T-helper 2 cell (primary cell): ENCODE data around the gene NEDD4L.
"Not testable (repeated sequence)": the region's sequence is repeated elsewhere in the genome, so short reads cannot be mapped to it uniquely, and the experiment has no call there.

ENCODE experiments used
- DNase-seq, 5 experiments: peaks; one replicate each; pipeline versions ENCODE4 v3.0.0 to v3.0.0-alpha.2; 2012 to 2022
- total RNA-seq, 2 donors: gene quantifications; one replicate each; lab custom pipeline; 2026; lab: John Stamatoyannopoulos, UW

The NEDD4L gene
- 8.1 to 13.0 reads per million in 2 donors for total RNA-seq

DNA sequence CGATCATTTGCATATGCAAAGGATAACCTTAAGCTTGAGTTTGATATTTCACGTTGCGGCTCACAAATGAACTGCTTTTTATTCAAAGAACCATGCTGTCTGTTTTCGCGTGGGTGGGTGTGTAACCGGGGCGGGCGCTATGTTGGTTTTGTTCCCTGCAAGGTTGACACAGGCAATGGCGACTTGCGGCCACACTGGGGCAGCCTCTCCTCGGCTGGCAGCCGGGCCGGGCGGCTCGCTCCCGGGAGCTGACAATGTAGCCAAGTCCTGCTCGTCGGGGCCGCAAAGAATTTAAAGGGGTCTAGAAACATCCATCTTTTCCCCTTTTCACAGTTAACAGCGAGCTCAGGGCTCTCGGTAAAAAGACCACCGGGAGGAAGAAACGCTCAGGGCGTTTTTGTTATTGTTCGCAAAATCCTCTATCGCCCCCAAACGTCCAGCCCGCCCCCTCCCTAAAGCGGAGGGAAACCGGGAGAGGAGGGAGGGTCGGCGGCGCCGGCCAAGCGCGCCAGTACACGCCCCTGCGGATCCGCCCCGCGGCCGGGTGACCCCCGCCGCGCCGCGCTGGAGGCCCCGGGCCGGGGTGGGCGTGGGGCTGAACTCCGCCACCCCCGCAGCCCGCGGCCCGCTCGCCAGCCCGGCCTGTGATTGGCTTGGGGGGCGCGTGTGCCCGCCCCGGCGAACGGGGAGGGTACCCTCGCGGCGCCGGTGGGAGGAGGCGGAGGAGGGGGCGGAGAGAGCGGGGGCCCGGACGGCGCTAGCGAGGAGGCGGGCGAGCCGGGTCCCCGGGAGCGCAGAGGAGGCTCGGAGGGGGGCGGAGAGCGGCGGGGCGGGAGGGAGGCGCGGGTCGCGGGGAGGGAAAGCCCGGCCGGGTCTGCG, at the start of gene NEDD4L:
Gene NEDD4L, plus strand, starts transcription at position 736 of the 879 bp plus-strand sequence. CDS start 435 bp downstream, outside the sequence.
- DNase-seq, result peak; percentile 26 to 79 (median 63)

DNA sequence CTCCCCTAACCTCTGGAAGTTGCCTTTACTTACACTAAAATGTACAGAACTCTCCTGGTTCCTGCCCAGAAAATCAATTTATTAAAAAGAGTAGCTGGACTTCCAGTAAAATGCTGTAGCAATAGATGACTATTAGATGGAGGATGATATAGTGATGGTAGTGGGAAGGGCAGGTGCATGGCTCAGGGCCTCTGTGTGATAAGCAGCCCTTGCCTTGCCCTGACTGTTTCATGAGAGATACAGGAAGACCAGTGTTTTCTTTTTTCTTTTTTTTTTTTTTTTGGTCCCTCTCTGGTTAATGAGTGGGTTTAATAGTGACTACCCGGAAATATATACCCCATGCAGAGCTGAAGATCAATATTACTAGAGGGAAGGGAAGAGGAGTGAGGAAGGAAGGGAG, 48.7 kb upstream of the NEDD4L start:
- no peak for DNase-seq

DNA sequence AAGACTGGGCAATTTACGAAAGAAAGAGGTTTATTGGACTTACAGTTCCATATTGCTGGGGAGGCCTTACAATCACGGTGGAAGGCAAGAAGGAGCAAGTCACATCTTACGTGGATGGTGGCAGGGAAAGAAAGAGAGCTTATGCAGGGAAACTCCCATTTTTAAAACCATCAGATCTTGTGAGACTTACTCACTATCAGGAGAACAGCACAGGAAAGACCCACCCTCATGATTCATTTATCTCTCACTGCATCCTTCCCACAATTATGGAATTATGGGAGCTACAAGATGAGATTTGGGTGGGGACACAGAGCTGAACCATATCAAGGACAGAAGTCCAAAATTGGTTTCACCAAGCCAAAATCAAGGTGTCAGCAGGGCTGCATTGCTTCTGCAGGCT, 47.1 kb upstream of the NEDD4L start:
- DNase-seq, result not testable (repeated sequence)

DNA sequence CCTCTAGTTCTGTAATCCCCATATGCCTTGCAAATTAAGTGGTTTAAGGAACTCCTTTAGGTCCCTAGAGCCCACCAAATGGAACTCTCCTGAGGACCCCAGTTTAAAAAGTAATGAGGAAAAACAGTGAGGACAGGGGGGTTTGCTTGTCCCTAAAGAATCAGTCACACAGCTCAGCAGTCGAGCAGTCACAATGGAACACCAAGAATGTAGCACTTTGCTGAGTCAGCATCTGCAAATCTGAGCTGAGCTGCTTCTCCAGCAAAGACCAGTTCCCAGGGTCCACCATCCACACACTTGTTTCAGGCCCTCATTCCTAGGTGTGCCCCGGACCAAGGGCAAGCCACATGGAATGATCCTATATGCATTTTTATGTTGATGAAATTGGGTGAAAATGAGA, 46.2 kb upstream of the NEDD4L start:
- DNase-seq, result no peak

DNA sequence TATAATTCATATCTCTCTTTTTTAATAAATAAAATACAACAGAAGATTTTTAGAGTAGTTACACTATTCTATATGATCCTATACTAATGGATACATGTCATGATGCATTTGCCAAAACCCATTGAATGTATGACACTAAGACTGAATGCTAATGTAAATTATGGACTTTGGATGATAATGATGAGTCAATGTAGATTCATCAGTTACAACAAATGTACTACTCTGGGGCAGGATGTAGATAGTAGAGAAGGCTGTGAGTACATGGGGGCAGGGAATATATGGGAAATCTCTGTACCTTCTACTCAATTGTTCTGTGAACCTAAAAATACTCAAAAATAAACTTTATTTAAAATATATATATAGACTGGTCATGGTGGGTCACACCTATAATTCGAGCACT, 45.6 kb upstream of the NEDD4L start:
- no peak for DNase-seq

DNA sequence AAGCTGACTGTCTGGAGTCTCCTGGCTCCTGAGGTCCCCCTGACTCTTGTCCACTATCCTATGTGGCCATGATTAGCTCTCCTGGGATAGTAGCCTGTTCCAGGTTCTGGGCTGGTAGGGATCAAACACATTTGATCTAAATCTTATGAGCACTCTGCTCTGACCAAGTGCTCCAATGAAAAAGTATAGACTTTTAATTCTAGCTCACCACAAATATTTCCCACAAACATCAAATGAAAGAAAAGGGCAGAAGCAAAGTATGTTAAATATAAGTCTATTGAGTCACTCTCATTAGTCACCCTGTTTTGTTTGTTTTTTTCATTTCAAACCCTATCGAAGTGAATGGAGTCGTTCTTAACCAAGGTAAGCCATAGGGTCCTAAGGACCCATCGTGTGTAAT, 39.7 kb upstream of the NEDD4L start:
- no peak for DNase-seq

DNA sequence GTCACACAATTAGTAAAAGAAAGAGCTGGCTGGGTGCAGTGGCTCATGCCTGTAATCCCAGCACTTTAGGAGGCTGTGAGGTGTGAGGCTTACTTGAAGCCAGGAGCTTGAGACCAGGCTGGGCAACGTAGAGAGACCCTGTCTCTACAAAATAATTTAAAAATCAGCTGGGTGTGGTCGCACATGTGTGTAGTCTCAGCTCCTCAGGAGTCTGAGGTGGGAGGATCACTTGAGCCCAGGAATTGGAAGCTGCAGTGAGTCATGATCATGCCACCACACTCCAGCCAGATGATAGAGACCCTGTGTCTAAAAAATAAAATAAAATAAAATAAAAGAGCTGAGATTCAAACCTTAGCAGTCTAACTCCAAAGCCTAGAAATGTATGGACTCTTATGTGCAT, 39.0 kb upstream of the NEDD4L start:
- DNase-seq, result no peak

DNA sequence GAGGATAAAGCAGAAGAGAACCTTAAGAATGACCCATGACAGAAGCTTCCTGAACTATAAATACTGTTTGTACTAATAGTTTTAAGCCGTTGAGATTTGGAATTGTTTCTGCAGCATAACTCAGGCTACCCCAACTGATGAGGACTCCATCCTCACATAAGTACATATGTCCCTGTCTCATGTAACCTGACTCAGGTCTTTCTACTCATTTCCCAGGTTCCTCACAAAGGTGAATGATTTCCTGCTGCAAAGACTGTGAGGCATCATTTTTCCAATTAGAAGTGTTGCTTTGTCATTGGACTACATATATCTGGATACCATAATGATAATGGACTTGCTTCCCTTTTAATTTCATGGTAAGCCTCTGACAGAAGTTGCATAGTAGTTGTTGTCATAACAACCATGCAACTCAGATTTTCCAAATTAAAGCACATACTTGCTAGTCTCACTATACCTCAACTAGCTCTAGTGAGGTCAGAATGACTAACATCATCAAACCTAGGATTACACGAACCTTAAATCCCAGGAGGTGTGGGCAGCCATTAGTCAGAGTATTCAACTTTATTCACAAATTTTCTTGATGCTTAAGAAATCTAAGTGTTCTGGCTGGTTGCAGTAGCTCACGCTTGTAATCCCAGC, 38.0 kb upstream of the NEDD4L start:
- no peak for DNase-seq

DNA sequence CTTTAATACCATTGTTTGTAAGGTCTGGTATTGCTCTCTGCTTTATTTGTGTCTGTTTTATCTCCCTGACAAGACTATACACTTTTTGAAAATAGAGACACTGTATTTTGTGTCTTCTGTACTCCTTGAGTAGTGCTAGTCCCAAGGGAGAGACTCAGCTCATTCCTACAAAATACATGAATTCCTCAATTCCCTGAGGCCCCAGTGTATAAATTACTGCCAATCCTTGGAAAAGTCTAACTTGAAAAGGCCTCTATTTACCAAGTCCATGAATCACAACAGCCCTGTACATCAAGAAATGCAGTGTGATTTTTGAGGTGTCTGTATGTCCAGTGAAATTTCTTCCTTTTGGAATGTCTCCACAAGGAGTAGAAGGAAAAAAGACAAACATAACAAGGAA, 34.9 kb upstream of the NEDD4L start:
- no peak for DNase-seq

DNA sequence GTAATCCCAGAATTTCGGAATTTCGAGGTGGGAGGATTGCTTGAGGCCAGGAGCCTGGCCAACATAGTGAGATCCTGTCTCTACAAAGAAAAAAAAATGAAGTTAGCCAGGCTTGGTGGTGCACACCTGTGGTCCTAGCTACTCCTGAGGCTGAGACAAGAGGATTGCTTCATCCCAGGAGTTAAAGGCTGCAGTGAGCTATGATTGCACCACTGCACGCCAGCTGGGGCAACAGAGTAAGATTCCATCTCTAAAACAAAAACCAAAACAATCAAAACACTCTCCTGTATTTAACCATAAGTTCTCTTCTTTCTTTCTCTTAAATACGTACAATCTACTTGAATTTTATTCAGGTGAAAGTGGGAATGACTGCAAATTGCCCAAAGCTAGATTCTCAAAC, 33.8 kb upstream of the NEDD4L start:
- no peak for DNase-seq

DNA sequence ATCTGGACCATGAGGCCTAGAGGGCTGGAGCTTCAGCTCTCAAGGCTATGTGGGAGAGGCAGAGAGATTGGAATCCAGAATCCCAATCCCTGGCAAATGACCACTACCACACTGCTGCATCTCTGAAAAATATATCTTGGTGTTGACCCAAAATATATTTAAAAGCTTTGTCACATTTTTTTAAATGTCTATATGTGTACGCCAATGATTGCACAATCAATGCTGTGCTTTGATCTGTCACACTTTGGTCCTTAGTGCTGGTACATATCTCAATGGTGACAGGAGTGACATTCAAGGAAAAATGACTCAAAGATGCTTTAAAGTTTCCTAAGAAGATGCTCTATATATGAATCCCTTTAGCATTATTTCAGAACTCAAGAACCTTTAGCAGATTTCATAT, 31.7 kb upstream of the NEDD4L start:
- no peak for DNase-seq

DNA sequence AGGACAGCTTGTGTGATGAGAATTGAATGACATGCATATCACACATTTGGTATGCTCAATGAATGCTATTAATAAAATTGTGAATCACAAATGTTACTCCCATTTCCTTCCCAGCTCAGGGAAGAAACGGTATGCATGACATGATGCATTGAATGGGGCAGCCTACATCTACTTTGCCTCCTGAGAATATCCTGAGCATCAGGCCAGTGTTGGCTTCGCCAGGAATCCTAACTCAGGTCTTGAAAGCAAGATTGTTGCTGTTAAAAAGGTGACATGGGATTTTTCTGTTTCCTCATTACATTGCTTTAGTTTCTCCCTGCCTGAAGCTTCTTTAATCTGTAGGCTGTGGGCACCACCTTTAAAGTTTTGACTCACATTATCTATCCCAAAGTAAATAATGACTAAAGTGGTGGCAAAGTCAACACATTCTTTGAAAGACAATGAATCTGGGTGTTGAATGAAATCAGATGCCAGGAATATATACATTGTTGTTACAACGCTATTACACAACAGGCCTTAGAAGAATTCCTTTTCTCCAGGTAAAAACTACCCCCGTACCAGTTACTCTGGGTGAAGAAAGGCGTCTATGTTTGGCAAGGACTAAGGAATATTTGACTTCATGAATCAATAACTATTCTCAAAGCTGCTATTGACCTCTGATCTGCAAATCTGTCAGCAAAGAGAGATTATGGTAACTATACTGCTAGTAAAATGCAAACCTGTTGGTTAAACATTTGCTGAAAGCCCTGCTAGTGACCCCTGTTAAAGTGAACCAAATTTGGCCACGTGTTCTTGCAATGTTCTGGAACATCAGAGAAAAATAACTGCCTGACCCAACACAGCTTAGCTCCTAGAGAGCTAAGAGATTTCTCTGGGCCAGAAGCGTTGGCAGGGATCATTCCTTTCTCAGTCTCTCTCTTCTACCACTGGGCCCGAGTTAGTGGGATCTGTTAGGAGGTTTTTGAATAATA, 30.5 kb upstream of the NEDD4L start:
- no peak for DNase-seq

DNA sequence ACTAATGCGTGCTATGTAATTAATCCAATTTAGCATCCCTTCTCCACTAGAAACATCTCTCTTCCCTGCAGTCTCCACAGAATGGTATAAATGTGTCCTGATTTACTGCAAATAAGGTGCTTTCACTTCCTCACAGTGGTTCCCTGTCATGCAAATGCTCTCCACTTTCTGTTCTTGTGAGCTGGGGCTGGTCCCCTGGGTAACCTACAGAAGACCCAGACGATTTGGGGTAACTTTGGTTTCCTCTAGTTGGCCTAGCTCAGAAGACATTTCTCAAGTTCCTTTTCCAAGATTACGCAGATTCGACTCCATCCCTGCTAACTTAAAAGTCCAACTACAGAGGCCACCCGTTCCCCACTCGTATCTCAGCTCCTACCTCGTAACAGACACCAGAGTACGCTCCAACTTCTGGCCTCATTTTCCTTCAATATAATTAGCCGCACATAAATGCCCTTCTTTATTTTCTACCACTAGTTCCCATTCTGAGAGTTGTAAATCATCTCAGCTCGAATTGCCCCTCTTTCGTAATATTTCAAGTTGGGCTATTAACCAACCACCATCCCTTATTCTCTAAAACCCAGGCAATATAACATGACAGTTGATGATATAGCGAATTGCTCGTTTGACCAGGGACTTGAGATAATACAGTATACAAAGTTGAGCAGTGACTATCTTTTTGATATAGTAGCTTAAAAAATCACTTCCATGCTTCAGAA, 28.8 kb upstream of the NEDD4L start:
- DNase-seq, result no peak

DNA sequence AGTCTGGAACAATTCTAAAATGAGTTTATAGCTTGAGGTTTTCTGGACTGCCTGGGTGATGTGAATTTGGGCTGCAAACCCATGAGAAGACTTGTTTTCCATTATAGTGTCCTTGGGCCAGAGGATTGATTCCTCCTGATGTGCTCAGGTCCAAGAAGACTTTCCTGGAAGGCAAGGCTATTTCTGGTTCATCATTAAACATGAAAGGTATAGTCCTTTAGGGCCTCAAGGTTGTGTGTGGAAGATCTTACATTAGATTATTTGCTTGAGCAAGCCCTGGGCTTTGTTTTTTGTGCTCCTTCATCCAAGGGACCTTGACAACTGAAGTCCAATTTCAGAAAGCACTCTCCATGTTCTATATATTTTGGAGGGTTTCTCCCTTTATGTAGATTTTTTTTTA, 26.8 kb upstream of the NEDD4L start:
- no peak for DNase-seq

DNA sequence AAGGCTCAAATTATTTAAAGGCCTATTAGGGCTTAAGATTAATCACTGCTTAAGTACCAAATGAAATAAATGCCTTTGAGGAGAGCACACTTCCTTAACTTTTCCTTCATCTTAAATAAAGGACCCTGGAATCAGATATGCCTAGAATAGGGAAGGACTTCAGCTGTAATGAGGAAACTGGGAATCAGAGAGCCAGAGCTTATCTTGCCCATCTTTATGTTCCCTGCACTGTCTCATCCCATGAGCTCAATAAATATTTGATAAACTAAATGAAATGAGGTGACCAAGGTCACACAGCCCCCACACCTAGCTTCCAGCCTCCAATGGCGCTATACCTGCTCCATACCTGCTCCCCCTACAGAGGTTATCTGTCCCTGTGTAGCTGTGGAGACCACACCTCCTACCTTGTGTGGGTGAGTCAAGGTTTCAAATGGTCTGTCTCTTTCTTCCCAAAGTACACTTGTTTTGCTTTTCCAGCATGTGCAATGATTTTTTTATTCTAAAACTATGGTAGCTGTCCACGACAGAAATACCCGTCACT, 23.4 kb upstream of the NEDD4L start:
- no peak for DNase-seq

DNA sequence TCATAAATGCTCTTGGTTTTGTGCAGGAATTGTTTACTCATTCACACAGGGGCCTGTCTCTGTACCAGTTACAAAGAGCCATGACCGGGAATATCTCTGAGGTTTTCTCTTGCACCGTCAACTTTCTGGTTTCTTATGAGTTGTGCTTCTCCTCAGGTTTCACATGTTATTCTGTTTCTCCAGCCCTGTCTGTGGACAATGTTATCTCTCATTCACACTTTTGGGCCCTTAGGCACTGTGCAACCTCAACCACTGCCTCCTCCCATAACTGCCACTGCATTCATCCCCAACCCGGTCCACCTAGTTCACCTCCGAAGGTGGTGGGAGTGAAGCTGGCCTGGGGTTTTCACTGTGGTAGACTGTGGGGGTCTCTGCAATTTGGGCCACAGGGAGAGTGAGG, 22.5 kb upstream of the NEDD4L start:
- DNase-seq, result no peak

DNA sequence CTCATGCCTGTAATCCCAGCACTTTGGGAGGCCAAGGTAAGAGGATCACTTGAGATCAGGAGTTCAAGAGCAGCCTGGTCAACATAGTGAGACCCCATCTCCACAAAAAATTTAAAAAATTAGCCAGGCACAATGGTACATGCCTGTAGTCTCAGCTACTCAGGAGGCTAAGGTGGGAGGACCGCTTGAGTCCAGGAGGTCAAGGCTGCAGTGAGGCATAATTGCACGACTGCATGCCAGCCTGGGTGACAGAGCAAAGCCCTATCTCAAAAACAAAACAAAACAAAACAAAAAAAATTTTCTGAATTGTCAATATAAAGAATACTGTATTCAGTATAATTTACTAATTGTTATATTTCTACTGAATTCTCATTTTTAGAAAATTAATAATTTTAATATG, 20.9 kb upstream of the NEDD4L start:
- DNase-seq, result no peak

DNA sequence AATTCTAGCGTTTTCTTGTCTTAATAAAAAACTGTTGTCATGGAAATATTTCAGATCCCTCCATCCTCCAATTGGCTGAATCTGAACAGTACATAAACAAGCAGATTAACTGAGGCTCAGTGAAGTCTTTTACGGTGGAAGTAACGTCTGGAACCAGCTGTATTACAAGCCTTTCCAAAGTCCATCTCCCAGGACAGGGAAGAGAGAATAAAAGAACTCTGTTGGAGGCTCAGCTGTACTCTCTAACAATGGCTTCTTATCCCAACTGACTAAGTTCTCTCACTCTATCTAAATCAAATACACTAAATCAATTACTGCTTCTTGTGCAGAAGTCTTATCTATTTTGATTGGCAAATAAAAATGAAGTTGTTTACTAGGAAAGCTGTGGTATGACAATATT, 19.9 kb upstream of the NEDD4L start:
- no peak for DNase-seq

DNA sequence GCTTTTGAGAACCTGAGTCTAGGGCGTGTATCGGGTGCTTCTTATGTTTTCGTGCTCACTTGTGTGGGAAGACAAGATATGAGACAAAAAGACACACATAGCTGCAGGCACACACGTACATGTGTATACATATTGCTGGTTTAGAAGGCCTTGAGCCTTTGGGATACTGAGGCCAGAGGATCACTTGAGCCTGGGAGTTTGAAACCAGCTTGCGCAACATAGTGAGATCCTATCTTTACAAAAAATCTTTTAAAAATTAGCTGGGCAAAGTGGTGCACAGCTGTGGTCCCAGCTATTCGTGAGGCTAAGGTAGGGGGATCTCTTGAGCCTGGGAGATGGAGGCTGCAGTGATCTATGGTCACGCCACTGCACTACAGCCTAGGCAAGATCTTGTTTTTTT, 18.8 kb upstream of the NEDD4L start:
- no peak for DNase-seq

DNA sequence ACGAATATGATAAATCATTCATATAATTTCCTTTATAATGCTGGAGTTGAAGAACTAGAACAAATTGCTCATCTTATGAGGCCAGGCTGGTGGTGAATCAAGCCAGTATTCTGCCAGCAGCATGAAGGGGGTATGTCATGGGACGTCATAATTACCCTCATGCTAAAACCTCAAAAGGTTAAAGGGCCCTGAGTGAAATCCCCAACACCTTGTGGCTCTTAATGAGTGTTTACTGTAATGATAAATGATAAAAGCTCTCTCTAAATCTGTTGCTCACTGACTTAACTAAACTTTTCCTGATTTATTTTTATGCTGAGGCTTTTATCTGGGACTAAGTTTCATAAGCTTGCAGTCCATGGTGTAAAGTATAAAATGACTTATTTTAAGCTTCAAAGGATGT, 18.3 kb upstream of the NEDD4L start:
- no peak for DNase-seq

DNA sequence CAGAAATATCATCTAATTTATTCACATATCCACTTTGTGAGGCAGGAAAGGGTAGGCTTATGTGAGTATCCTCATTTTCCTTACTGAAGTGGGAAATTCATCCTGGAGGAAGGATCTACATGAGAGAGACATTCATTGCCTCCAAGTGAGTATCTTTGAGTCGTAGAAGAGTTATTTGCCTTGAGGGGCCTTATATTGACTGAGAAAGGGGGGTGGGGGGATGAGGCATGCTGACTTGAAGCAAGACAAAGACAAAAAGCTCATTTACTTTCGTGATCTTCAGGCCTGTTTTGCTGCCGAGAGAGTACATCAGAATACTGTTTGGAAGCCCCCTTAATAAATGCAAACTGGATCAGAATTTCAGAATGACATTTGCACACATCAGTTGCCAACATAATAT, 17.6 kb upstream of the NEDD4L start:
- no peak for DNase-seq

DNA sequence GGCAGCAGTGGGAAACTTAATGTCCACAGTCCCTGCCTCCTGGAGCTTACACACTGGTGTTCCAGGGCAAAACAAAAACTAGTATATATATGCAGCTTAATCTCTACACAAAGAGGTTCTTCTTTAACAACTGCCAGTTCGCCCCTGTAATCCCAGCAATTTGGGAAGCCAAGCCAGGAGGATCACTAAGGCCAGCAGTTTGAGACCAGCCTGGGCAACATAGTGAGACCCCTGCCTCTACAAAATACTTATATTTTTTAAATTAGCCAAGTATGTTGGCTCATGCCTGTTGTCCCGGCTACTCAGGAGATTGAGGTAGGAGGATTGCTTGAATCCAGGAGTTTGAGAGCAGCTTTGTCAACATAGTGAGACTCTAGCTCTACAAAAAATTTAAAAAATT, 17.2 kb upstream of the NEDD4L start:
- no peak for DNase-seq
